HG02973 (cell line): ENCODE measurements around the gene LRRC4C.
A peak's percentile ranks its signal among the peaks of the same experiment; 100 is the strongest.
"Not testable (repeated sequence)": the region's sequence is repeated elsewhere in the genome, so short reads cannot be mapped to it uniquely, and the experiment has no call there.

Experiments used
- ATAC-seq: cut with Tn5 transposase; IDR thresholded peaks from one replicate; pipeline ENCODE4 v1.9.1; 2021; ENCODE audit warnings: moderate library complexity; ENCODE audit not compliant: unreplicated experiment

LRRC4C gene

GRCh38 chr11:40190294-40190693 is 1269.2 kb downstream of the LRRC4C start:
- ATAC-seq = no peak

GRCh38 chr11:40188848-40189247 is 1270.6 kb downstream of the LRRC4C start:
- no peak for ATAC-seq

DNA sequence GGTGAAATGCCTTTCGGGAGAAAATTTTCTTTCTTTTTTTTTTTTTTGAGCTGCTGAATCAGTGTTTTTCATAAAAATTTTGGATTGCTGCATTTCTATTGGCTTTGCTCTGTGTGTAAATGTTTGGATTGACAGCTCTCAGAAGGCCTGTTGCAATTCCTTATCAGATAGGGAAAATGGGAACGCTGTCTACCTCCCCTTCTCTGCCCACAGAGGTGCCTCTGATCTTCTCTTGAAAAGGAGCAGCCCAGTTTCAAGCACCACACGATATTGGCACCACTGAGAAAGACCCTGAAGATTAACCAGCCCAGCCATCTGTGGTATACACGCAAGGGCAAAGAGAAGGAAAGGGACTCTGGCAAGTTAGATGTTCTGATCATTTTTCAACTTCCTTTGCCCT is 1272.2 kb downstream of the LRRC4C start:
- ATAC-seq = no peak

- no peak for ATAC-seq
Observed at GRCh38 chr11:40186437-40187263, 1272.8 kb downstream of the LRRC4C start.

GRCh38 chr11:40185793-40186192 is 1273.7 kb downstream of the LRRC4C start:
- ATAC-seq = no peak

DNA sequence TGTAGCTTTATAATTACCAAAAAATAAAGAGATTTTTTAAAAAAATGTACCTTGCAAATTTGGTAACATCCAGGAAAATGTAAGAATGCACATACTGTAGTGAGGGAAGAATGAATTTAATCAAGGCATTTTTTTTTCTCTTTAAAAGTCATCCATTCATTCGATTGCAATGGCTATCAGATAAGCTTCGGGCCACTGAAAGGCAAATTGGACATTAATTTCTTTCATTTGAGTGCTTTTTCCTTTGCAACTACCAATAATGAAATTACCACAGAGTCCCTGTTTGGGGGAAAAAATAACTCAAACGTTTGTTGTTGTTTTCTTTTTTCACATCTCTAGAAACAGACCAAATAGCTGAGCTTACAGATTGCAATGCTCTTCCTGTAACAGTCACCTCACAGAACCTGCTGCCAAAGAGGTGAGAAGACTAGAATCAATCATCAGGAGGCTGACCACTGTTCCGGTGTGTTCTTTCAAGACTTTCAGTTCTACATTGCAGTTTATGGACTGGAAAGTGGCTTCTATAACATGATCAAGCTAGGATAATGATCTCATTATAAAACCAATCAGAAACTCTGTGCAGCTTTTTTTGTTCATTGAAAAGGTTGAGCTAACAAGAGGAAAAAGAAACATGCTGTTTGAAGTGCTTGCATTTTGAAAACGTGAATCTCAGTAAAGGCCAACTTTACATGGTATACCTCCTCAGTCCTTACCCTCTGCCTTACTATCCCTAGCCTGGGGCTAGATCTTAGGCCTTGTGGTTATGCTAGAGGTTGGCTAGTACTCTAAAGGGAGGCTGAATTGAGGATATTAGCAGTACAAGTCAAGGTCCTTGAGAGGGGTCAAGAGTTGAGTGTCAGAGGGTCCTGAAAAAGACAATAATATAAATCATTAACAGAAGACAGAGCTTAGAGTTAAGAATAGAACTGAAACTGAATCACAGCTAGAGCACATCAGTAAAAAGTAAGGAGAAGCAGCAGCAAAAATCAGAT is 1276.1 kb downstream of the LRRC4C start:
- peak; percentile 81 for ATAC-seq

DNA sequence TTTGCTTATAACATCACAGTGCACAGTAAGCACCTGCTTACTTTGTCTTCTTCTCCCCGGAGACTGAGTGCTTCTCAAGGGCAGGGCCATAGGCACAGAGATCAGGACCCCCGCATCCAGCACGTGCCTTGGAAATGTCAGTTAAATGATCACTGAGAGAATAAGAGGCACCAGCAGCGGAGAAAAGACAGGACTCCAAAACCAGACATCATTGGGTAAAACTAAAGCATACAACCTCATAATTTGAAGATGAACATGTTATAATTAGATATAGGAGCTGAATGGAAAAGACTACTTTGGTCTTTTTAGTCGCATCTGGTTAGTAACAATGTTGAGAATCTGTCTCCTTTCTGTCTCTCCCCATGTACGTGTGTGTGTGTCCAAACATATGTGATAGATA is 1279.9 kb downstream of the LRRC4C start:
- no peak for ATAC-seq

DNA sequence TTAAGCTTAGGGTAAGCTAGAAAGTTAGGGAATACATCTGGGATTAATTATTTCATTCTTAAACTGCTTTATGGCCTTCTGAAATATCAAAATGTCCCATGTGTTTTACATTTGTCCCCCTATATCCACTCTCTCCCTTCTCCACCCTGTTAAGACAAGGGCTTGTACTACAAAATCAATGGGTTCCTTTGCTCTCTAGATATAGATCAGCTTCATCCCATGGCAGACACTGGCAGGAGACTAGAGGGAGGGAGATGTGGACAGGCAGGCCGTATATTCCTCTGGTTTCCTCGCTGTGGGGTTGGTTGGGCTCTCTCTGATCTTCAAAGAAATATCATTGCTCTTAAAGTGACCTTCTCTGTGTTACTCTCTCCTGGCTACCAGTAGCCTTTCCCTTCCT is 1281.0 kb downstream of the LRRC4C start:
- no peak for ATAC-seq

- ATAC-seq = no peak
Observed at GRCh38 chr11:40175980-40176379, 1283.5 kb downstream of the LRRC4C start.

- no peak for ATAC-seq
Observed at GRCh38 chr11:40170078-40170477, 1289.4 kb downstream of the LRRC4C start.

DNA sequence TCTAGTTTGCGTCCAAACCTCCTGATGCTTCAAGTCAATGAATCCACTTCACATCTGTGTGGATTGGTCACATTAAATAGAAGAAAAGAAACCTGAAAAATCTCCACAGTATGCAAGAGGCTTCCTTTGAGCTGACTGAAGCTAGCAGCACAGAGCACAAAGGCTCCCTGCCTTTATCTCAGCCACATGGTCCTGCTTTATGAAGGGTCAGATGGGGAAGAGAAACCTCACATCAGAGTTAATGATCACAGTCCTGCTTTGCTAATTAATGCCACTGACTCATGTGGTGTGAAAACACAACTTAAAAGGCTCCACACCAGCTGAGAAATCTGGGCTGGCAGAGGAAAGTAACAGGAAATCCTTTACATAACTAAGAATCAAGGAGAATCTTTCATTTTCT is 1291.0 kb downstream of the LRRC4C start:
- no peak for ATAC-seq

DNA sequence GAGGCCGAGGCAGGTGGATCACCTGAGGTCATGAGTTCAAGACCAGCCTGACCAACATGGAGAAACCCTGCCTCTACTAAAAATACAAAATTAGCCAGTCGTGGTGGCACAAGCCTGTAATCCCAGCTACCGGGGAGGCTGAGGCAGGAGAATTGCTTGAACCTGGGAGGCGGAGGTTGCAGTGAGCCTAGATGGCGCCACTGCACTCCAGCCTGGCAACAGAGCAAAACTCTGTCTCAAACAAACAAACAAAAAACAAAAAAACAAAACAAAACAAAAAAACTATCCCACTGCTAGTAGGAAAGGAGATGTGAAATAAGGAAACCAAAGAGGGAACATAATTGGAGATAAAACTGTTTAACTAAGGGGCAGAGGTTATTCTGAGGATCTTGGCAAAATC is 1291.6 kb downstream of the LRRC4C start:
- not testable (repeated sequence) for ATAC-seq

GRCh38 chr11:40166892-40167291 is 1292.6 kb downstream of the LRRC4C start:
- ATAC-seq = no peak

DNA sequence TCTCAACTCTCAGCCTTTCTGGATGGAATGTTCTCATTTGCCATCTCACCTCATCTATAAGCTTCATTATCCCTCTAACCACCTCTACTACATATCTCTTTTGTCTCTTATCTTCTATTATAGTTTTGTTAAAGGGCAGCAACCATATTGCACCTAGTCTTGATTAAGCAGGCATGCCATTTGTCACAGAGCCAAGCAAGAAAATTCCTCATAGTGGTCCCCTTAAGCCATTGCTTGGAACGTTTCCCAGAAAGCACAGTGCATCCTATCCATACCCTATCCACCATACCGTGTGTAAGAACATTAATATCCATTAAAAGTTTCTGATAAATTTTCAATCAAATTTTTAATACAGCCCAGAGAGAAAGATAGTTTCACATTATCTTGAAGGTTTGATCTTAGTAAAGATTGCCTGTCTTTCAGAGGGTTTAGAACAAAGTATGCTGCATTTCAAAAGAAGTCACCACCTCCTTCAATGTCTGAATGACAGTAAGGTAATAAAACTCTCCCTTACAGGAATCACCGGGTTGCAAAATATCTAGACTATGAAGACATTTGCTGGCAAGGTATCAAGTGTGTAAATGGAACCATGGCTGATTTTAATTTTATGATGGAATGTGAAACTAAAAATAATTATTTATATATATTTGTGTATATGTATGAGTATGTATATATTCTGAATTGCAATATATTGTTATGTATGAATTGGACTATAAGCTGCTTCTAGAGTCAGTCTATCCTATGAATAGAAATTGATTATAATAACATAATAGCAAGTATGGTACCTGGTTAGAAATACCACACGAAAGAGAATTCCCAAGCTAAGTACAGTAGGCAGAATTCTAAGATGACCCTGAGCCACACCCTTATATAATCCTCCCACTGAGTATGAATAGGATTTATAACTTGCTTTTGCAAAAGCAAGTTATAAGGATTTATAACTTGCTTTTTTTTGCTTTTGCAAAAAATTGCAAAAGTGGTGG is 1296.3 kb downstream of the LRRC4C start:
- no peak for ATAC-seq

- ATAC-seq = no peak
Observed at GRCh38 chr11:40161854-40162410, 1297.5 kb downstream of the LRRC4C start.

GRCh38 chr11:40160418-40160817 is 1299.0 kb downstream of the LRRC4C start:
- no peak for ATAC-seq

- no peak for ATAC-seq
Observed at GRCh38 chr11:40149721-40150120, 1309.7 kb downstream of the LRRC4C start.

DNA sequence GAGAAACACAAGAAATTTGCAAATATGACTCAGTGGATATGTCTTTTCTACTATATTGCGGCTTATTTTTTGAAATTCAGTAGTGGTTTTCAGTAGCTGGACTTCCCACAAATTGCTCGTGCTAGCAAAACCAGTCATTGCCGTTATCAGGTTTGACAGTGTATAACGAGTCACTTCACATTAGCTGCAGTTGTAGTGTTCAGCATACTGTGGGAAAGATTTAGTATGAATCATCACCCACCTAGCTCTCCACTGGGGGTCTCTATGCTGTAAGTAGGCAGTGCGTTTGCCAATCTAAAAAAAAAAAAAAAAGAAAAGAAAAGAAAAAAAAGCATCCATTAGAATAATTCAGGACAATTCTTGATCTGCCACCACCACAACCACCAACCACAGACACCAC is 1318.9 kb downstream of the LRRC4C start:
- ATAC-seq = no peak

- no peak for ATAC-seq
Observed at GRCh38 chr11:40139536-40139935, 1319.9 kb downstream of the LRRC4C start.

- ATAC-seq = no peak
Observed at GRCh38 chr11:40139066-40139465, 1320.4 kb downstream of the LRRC4C start.
